Esophagus squamous epithelium (tissue), 4 donors: ENCODE results near the gene GATAD2A.

Source experiments
- POLR2A ChIP-seq, 4 donors: fragments of 450-650 bp; IDR thresholded peaks; one replicate each; pipeline ENCODE4 v1.6.1; 2017; ENCODE audit warnings: antibody characterized with exemption in 4 of 4, mild to moderate bottlenecking in 4 of 4, moderate library complexity in 3 of 4
- TF ChIP-seq, protein P1 (sequence below), 6 experiments: fragments of 450-650 bp in 4 of 6; fragments of 200-600 bp in 2 of 6; sonication (generic) in 2 of 6; IDR thresholded peaks; one replicate each; pipeline ENCODE4 v1.5.1; 2016 to 2019; ENCODE audit warnings: antibody characterized with exemption in 6 of 6, mild to moderate bottlenecking in 4 of 6, moderate library complexity in 4 of 6

DNA sequence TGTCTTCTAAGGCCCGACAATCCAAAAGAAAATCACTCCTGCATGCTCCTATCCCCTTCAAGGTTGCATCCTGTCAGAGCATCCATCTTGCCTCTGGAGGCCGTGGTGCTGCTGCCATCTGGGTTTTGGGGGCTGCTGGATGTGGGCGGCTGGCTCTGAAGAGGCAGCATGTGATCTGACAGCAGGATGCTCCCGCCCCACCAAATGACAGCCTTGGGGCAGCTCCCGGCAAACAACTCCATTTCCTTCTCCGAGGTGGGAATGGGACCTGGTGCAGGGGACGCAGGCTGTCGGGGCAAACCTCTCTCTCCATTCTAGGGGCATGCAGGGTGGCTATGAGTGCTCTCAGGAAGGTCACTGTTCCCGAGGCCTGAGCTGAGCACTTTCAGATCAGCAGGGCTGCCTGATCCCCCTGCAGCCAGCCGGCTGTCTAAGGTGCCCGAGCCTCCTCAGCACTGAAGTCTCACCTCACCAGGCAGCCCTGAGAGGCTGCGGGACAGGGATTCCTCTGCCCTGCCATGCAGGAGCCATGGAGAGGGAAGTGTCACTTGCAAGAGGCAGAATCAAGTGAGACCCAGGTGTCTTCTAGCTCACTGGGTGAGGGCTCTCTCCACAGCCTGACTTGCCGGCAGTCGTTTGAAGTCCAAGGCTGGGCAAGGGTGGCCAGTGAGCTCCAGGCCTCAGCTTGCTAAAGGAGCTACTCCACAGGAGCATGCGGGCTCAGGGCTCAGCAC is 81.0 kb downstream of the GATAD2A start:
- TF ChIP-seq, protein P1, sequence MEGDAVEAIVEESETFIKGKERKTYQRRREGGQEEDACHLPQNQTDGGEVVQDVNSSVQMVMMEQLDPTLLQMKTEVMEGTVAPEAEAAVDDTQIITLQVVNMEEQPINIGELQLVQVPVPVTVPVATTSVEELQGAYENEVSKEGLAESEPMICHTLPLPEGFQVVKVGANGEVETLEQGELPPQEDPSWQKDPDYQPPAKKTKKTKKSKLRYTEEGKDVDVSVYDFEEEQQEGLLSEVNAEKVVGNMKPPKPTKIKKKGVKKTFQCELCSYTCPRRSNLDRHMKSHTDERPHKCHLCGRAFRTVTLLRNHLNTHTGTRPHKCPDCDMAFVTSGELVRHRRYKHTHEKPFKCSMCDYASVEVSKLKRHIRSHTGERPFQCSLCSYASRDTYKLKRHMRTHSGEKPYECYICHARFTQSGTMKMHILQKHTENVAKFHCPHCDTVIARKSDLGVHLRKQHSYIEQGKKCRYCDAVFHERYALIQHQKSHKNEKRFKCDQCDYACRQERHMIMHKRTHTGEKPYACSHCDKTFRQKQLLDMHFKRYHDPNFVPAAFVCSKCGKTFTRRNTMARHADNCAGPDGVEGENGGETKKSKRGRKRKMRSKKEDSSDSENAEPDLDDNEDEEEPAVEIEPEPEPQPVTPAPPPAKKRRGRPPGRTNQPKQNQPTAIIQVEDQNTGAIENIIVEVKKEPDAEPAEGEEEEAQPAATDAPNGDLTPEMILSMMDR (IDR thresholded peaks at IDR 0.05): no peak
- no peak for TF ChIP-seq POLR2A (IDR thresholded peaks at IDR 0.05)
